NB4 (cell line): ENCODE measurements around the gene CLEC2L.

Experiments used
- DNase-seq: peaks from one replicate; pipeline ENCODE4 v3.0.0; 2010; ENCODE audit warnings: low read depth
- H3K4me3 ChIP-seq: one replicate; pipeline ENCODE4 v1.5.1; 2011; ENCODE audit warnings: mild to moderate bottlenecking, low read depth, low read length, moderate library complexity
- MYC ChIP-seq: IDR thresholded peaks from 2 replicates; pipeline ENCODE4 v1.6.1; 2011; ENCODE audit warnings: low read depth, low read length
- POLR2A ChIP-seq: IDR thresholded peaks from 2 replicates; pipeline ENCODE4 v1.6.1; 2011; ENCODE audit warnings: mild to moderate bottlenecking; ENCODE audit not compliant: insufficient read length; ENCODE audit errors: extremely low read depth
- TF ChIP-seq, protein P1 (sequence below): IDR thresholded peaks from one replicate; pipeline ENCODE4 v1.5.1; 2012; ENCODE audit warnings: low read depth, low read length
- TF ChIP-seq, protein P2 (sequence below): IDR thresholded peaks from 2 replicates; pipeline ENCODE4 v1.6.1; 2011; ENCODE audit warnings: low read depth, low read length

CLEC2L gene

DNA sequence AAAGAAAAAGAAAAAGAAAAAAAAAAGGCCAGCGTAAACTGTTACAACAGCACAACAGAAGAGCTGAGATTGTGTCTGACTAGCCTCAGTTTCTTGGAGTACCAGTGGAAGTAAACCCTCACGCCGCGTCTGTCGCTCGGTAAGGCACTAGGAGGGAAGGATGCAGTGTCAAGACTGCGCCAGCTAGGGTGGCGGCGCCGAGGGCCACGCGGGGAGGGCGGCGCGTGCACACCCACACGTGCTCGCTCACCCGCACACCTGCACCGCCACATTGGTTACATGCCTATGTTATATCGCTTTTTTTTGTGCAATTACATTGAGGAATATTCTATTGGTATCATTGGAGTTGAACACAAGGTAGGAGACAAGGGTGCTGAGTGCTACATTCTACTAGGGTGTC, 48.2 kb downstream of the CLEC2L start:
- TF ChIP-seq, protein P1, sequence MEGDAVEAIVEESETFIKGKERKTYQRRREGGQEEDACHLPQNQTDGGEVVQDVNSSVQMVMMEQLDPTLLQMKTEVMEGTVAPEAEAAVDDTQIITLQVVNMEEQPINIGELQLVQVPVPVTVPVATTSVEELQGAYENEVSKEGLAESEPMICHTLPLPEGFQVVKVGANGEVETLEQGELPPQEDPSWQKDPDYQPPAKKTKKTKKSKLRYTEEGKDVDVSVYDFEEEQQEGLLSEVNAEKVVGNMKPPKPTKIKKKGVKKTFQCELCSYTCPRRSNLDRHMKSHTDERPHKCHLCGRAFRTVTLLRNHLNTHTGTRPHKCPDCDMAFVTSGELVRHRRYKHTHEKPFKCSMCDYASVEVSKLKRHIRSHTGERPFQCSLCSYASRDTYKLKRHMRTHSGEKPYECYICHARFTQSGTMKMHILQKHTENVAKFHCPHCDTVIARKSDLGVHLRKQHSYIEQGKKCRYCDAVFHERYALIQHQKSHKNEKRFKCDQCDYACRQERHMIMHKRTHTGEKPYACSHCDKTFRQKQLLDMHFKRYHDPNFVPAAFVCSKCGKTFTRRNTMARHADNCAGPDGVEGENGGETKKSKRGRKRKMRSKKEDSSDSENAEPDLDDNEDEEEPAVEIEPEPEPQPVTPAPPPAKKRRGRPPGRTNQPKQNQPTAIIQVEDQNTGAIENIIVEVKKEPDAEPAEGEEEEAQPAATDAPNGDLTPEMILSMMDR = no peak
- TF ChIP-seq POLR2A (no peak), MYC (no peak)
- TF ChIP-seq, protein P2, sequence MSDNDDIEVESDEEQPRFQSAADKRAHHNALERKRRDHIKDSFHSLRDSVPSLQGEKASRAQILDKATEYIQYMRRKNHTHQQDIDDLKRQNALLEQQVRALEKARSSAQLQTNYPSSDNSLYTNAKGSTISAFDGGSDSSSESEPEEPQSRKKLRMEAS = no peak
- no peak overlapping the region for H3K4me3 ChIP-seq
- DNase-seq = no peak

DNA sequence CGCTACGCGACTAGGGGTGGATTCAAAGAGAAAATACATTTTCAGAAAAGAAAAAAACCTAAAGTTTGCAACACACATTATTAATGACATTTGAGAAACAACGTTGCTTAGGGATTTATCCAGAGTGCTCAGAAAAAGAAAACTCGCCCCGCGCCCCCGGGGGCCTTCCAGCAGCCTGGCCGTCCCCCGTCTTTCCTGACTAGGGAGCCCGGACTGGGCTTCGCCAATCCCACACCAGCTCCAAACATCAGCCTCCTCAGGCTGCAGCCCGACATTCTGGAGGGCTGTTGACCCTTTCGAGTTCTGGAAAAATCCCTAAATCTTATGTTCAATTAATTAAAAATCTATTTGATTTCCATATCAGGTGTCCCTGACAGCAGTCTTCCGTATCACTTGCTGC, 48.6 kb downstream of the CLEC2L start:
- TF ChIP-seq, protein P2 = no peak
- TF ChIP-seq POLR2A = no peak
- TF ChIP-seq, protein P1 = no peak
- TF ChIP-seq MYC = no peak

DNA sequence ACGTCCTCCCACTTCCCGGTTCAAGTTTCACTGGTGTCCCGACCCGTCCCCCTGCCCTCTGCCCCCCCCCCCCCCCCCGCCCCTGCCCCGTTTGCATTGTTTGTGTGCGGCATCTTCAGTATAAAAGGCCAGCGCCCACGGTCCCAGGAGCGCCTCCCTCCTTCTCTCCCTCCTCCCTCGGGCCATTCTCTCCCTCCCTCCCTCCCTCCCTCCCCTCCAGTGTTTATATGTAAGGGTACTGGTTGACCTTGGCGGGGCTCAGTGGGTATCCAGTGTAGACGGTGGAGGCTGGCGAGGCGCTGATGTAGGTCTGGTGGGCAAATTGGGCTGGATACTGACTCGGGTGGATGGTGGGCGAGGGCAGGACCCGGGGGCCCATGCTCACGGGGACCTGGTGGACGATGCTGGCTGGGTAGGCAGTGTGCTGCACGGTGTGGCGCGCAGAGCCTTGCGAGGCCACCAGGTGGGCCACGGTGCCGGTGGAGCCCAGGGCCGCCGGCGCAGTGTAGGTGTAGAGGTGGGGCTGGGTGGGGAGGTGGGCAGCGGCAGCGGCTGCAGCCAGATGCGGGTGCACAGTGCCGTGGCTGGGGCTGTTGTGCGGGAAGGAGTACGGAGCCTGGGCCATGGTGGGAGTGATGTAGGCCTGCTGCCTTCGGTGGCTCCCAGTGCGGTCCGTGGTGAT, 49.4 kb downstream of the CLEC2L start:
- no peak for DNase-seq
- TF ChIP-seq, protein P2 = no peak
- TF ChIP-seq POLR2A = no peak
- TF ChIP-seq MYC = no peak
- TF ChIP-seq, protein P1 = no peak
- no peak overlapping the region for H3K4me3 ChIP-seq

More for the DNA sequence above, 48.6 kb downstream of the CLEC2L start:
- no peak overlapping the region for H3K4me3 ChIP-seq
- no peak for DNase-seq

DNA sequence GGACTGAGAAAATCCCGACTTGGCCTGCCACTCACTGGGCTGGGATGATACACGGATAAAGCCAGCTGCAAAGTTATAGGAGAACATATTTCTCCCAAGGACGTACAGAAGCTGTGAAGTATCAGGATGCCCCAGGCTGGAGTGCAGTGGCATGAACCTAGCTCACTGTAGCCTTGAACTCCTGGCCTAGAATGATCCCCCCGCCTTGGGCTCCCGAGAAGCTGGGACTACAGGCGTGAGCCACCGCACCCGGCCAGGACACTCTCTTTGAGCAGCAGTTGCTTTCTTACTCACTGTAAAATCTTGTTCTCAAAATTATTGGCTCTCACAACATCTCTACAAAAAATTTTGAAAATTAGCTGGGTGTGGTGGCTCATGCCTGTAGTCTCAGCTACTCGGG, 50.4 kb downstream of the CLEC2L start:
- H3K4me3 ChIP-seq = no peak overlapping the region
- DNase-seq = no peak
- TF ChIP-seq, protein P2 = no peak
- TF ChIP-seq, protein P1 = no peak
- no peak for TF ChIP-seq POLR2A
- TF ChIP-seq MYC = no peak

DNA sequence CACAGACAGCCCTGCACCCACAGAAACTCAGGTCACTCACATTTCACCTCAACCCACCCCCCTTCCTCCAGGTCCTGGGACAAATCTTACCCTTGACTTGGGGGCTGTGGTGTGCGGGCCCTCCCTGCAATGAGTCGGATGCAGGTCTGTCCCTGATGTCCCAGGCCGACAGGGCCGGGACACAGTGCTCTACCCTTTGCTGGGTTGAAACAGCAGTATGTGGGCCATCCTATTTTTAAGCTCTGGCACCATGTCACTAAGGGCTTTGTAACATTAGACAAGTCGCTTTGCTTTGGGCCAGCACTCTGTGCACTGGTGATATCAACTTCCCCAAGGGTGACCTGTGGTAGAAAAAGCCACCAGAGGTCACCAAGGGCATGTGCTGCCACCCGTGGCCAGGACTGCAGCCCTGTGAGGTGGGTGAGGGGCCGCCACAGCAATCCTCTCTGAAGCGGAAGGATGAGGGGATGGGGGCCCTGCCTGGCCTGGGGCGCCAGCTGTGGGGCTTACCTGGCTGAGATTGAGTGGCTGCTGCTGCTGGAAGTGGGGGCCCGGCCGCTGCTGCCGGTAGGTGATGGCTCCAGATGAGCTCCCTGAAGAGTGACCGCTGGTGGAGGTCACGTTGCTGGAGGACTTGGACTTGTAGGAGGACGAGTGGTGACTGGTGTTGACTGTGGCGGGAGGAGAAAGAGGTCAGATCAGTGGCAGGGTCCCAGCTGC, 51.3 kb downstream of the CLEC2L start:
- TF ChIP-seq POLR2A (no peak), MYC (no peak)
- TF ChIP-seq, protein P1 = no peak
- TF ChIP-seq, protein P2 = no peak
- DNase-seq = no peak

DNA sequence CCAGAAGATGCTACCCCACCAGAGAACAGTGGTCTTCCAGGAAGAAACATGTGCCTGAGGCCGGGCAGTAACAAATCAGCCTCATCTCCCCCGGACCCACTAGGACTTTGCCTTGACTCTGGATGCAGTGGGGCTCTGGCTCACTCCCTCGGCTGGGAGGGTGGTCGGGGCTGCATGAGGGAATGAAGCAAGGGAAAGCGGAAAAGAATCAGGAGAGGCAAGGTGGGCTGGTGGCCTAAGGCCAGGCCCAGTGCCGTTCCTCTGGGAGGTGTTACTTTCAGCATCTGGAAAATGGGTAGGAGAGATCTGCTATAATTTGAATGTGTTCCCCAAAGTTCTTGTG, 51.8 kb downstream of the CLEC2L start:
- TF ChIP-seq MYC (no peak), POLR2A (no peak)
- TF ChIP-seq, protein P1 = no peak
- TF ChIP-seq, protein P2 = no peak
- no peak overlapping the region for H3K4me3 ChIP-seq
- DNase-seq = no peak

More for the DNA sequence above, 51.3 kb downstream of the CLEC2L start:
- H3K4me3 ChIP-seq = no peak overlapping the region
